Measurements from ENCODE around the gene GJA8.
"Not testable (repeated sequence)": the region's sequence is repeated elsewhere in the genome, so short reads cannot be mapped to it uniquely, and the experiment has no call there.

GJA8 gene

DNA sequence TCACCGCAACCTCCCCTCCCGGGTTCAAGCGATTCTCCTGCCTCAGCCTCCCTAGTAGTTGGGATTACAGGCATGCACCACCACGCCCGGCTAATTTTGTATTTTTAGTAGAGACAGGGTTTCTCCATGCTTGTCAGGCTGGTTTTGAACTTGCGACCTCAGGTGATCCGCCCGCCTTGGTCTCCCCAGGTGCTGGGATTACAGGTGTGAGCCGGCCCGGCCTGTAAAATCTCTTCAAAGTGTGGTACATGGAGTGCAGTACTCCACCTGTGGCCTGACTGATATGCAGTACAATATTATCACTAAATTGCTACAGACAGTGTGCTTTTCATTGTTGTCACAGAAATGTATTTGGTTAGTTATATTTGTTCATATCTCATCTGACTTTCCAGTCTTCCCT, 25.1 kb downstream of the GJA8 start:
- DNase-seq (ENCODE audit: low spot score), result not testable (repeated sequence)

DNA sequence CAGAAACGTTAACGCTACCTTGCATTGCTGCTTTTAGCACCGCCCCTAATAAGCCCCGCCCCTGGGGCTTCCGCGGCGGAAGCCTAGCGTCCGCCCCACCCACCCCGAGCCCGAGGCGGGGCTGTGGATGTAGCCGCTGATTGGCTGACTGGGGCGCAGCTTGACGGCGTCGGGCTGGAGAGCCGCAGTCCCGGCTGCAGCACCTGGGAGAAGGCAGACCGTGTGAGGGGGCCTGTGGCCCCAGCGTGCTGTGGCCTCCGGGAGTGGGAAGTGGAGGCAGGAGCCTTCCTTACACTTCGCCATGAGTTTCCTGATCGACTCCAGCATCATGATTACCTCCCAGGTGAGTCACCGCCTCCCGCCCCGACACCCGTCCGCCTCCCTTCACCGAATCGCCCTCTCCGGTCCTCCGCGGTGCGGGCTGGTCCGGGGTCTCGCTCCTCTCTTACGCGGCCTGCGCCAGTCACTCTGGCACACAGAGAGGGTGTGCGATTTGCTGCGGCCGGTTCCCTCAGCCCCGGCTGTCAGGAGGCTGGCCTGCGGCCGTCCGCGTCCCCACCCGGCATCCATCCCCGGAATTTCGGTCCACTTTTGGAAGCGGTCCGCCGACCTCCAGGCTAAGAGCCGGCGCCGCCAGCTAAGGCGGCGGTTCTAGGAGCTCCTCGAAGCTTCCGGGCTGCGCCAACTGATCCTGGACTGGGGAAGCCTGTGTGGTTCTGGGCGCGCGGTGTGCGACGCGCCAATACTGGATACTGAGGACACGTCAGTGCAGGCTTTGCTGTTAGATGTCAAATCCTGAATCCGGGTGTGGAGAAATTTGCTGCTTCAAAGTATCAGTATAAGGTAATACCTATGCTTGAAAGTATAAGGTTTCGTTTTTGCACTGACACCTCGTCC, 25.9 kb downstream of the GJA8 start, which contains the start of gene GPR89B:
GPR89B (plus strand) TSS at position 185 of the 897 bp plus-strand sequence; CDS start at position 302, 117 bp downstream.
- DNase-seq (ENCODE audit: low spot score), result peak; percentile 97

DNA sequence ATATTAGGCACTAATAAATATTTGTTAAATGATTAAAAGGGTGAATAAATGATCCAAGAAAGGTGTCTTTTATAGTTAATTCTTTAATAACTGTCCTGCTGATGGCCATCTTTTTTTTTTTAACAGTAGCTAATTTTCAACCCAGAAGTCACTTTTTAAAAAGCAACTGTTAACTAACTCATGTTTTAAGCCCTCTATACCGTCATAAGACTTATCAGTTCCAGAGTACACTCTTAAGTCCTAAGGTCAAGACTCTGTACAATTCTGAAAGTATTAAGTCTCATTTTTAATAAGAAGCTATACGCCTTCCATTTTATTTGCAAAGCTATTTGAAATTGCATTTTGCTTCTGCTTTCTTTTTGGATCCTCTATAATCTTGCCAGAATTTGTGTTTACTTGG, 28.5 kb downstream of the GJA8 start:
- DNase-seq (ENCODE audit: low spot score), result not testable (repeated sequence)

DNA sequence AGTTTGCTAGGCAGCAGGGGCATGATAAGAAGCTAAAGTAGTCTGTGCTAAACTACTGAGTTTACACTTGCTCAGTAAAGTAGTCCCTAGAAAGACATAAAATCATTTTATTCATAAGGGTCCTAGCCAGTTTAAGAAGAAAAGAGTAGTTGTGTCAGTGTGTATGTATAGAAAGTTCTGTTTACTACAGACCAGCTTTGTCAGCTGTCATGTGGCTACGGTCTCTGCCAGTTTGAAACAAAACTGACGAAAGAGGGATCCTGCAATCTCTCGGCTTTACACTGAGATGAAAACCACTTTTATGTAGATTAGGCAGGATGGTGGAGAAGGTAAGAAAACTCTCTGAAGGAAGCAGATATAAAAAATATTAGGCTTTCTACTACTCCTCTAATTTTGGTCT, 32.7 kb downstream of the GJA8 start:
- DNase-seq (ENCODE audit: low spot score), result not testable (repeated sequence)

DNA sequence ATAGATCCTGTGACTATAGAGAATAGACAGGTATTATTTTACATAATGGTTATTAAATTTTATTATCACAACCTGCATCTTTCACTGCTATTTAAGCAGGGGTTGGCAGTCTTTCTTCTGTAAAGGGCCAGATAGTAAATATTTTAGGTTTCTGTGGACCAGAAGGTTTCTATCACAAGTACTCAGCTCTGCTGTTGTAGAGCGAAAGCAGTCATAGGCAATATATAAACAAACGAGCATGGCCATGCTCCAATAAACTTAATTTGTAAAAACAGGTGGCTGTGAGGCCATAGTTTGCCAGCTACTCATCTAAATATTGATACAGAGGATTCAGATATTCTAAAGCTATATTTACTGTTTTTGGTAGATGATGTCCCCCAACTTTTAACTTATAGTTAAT, 37.9 kb downstream of the GJA8 start:
- DNase-seq (ENCODE audit: low spot score), result not testable (repeated sequence)

DNA sequence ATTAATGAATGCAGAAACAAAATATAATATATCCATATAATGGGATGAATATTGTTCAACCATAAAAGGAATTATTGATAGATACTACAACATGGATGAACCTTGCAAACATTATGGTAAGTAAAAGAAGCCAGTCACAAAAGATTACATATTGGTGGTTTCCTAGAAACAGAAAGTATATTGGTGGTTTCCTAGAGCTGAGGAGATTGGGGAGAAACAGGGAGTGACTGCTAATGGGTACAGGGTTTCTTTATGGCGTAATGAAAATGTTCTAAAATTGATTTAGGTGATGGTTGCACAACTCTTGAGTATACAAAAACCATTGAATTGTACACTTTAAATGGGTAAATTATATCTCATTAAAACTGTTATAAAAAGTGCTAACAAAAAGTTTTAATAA, 40.0 kb downstream of the GJA8 start:
- not testable (repeated sequence) for DNase-seq (ENCODE audit: low spot score)

DNA sequence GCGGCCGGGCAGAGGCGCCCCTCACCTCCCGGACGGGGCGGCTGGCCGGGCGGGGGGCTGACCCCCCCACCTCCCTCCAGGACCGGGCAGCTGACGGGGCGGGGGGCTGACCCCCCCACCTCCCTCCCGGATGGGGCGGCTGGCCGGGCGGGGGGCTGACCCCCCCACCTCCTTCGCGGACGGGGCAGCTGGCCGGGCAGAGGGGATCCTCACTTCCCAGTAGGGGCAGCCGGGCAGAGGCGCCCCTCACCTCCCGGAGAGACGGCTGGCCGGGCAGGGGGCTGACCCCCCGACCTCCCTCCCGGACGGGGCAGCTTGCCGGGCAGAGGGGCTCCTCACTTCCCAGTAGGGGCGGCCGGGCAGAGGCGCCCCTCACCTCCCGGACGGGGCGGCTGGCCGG, 46.9 kb downstream of the GJA8 start:
- not testable (repeated sequence) for DNase-seq (ENCODE audit: low spot score)
